HG03460 (cell line): ENCODE measurements around the gene CACNA2D2.

ENCODE experiments used
- ATAC-seq: cut with Tn5 transposase; IDR thresholded peaks from one replicate; pipeline ENCODE4 v1.9.1; 2021; ENCODE audit not compliant: unreplicated experiment

CACNA2D2 gene

GRCh38 chr3:50467919-50468318, 35.5 kb downstream of the CACNA2D2 start:
- ATAC-seq = no peak

- ATAC-seq = no peak
Measured at GRCh38 chr3:50466177-50466576, 37.3 kb downstream of the CACNA2D2 start.

- no peak for ATAC-seq
Measured at GRCh38 chr3:50464569-50464968, 38.9 kb downstream of the CACNA2D2 start.

- no peak for ATAC-seq
Measured at GRCh38 chr3:50459785-50460184, 43.6 kb downstream of the CACNA2D2 start.

- ATAC-seq = no peak
Measured at GRCh38 chr3:50457988-50458387, 45.4 kb downstream of the CACNA2D2 start.

GRCh38 chr3:50455161-50456018, 48.0 kb downstream of the CACNA2D2 start:
- no peak for ATAC-seq

- no peak for ATAC-seq
Measured at GRCh38 chr3:50454481-50455070, 48.9 kb downstream of the CACNA2D2 start.

GRCh38 chr3:50453907-50454306, 49.5 kb downstream of the CACNA2D2 start:
- ATAC-seq = no peak

- ATAC-seq = no peak
Measured at GRCh38 chr3:50450209-50450921, 53.1 kb downstream of the CACNA2D2 start.

GRCh38 chr3:50448752-50449539, 54.5 kb downstream of the CACNA2D2 start:
- ATAC-seq = no peak

- ATAC-seq = no peak
Measured at GRCh38 chr3:50447290-50447840, 56.1 kb downstream of the CACNA2D2 start.

- no peak for ATAC-seq
Measured at GRCh38 chr3:50445919-50446318, 57.5 kb downstream of the CACNA2D2 start.

GRCh38 chr3:50444782-50445181, 58.7 kb downstream of the CACNA2D2 start:
- no peak for ATAC-seq

GRCh38 chr3:50444213-50444612, 59.2 kb downstream of the CACNA2D2 start:
- no peak for ATAC-seq

- ATAC-seq = no peak
Measured at GRCh38 chr3:50442945-50443579, 60.4 kb downstream of the CACNA2D2 start.

- ATAC-seq = no peak
Measured at GRCh38 chr3:50441424-50442217, 61.8 kb downstream of the CACNA2D2 start.

GRCh38 chr3:50436114-50436674, 67.2 kb downstream of the CACNA2D2 start:
- no peak for ATAC-seq

- ATAC-seq = no peak
Measured at GRCh38 chr3:50435371-50436113, 67.9 kb downstream of the CACNA2D2 start.
